ENCODE data around the gene BNIP5. TPM values are rescaled to one million over a fixed set of nuclear protein-coding genes. Genes with fewer than 3 reads are reported as not detected.

Gene BNIP5
- polyA plus RNA-seq, 3 donors = not detected

DNA sequence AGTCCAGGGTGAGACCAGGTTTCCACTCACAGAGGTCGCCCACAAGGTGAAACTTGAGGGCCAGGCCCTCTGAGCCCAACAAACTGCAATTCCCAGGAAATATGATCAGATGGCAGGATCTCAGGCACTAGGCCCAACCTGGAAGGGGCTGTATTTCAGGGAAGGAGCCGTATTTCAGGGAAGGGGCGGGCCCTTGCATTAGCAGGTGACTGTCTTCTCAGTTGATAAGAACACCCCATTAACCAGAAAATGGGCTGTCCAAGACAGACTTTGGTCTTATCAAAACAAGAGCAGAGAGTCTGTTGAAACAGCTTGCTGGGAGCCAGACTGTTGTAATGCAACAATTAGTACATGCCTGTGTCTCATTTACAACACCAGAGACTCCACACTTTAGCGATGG, 10.9 kb upstream of the BNIP5 start:
- Histone ChIP-seq H3K9me3 (replicated peaks in 1 of 2; ENCODE audit: control insufficient read depth in 1 of 2, insufficient read depth in 1 of 2, low read length in 2 of 2) (no peaks in the 10 kb centered on the region), H3K4me3 (replicated peaks in 1 of 3; ENCODE audit: low read depth in 2 of 3, low read length in 3 of 3) (no peak overlapping the region), H4K20me1 (ENCODE audit: insufficient read depth, low read length) (no peaks in the 10 kb centered on the region), H2AFZ (ENCODE audit: insufficient read depth, low read depth, low read length, poor library complexity, severe bottlenecking) (no peak overlapping the region), H3K79me2 (ENCODE audit: insufficient read depth, low read length) (no peaks in the 10 kb centered on the region), H3K4me1 (ENCODE audit: control insufficient read depth in 1 of 2, insufficient read depth in 2 of 2, low read length in 2 of 2) (no peaks in the 10 kb centered on the region), H3K27me3 (ENCODE audit: control insufficient read depth in 2 of 2, insufficient read depth in 2 of 2, low read length in 2 of 2) (no peaks in the 10 kb centered on the region), H3K36me3 (replicated peaks in 1 of 2; ENCODE audit: control insufficient read depth in 1 of 2, insufficient read depth in 2 of 2, low read length in 2 of 2) (no peaks in the 10 kb centered on the region), H3K9ac (ENCODE audit: insufficient read depth, low read length, poor library complexity, severe bottlenecking) (no peak overlapping the region), H3K27ac (ENCODE audit: low read depth in 1 of 2, low read length in 2 of 2) (no peak overlapping the region), H3K4me2 (replicated peaks; ENCODE audit: extremely low read depth, low read length, poor library complexity, severe bottlenecking) (no peak overlapping the region)
- intact Hi-C loops (cut with micrococcal nuclease) = no loop called here
- H3K4me3 Mint-ChIP-seq = no peak overlapping the region
- H3K36me3 Mint-ChIP-seq = no peaks in the 10 kb centered on the region
- peaks cover 2 to 5% (median 4%) of the 10 kb centered on the region in 3 donors for H3K27me3 Mint-ChIP-seq (ENCODE audit: low read depth in 3 of 3)
- TF ChIP-seq, protein P1, sequence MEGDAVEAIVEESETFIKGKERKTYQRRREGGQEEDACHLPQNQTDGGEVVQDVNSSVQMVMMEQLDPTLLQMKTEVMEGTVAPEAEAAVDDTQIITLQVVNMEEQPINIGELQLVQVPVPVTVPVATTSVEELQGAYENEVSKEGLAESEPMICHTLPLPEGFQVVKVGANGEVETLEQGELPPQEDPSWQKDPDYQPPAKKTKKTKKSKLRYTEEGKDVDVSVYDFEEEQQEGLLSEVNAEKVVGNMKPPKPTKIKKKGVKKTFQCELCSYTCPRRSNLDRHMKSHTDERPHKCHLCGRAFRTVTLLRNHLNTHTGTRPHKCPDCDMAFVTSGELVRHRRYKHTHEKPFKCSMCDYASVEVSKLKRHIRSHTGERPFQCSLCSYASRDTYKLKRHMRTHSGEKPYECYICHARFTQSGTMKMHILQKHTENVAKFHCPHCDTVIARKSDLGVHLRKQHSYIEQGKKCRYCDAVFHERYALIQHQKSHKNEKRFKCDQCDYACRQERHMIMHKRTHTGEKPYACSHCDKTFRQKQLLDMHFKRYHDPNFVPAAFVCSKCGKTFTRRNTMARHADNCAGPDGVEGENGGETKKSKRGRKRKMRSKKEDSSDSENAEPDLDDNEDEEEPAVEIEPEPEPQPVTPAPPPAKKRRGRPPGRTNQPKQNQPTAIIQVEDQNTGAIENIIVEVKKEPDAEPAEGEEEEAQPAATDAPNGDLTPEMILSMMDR (IDR thresholded peaks at IDR 0.05) = no peak
- no peak for DNase-seq
- no peak overlapping the region for H3K27ac Mint-ChIP-seq
- H3K4me1 Mint-ChIP-seq = peaks cover 8% of the 10 kb centered on the region
- H3K9me3 Mint-ChIP-seq = peaks cover 0 to 4% (median 0%) of the 10 kb centered on the region in 7 donors
- WGBS (ENCODE audit: insufficient coverage) = 100% methylated on average over 2 of the region's 4 CpGs

GRCh38 chr6:36346486-36347273, 10.0 kb upstream of the BNIP5 start:
- Mint-ChIP-seq H3K36me3 (no peaks in the 10 kb centered on the region), H3K4me3 (no peak overlapping the region), H3K9me3 (no peaks in the 10 kb centered on the region), H3K27me3 (ENCODE audit: low read depth in 3 of 3) (peaks cover 2 to 5% (median 4%) of the 10 kb centered on the region in 3 donors), H3K27ac (peak overlapping the region in 1 of 7 donors; percentile 50), H3K4me1 (peaks cover 8% of the 10 kb centered on the region)
- Histone ChIP-seq H3K4me3 (replicated peaks in 1 of 3; ENCODE audit: low read depth in 2 of 3, low read length in 3 of 3) (no peak overlapping the region), H3K4me2 (replicated peaks; ENCODE audit: extremely low read depth, low read length, poor library complexity, severe bottlenecking) (no peak overlapping the region), H3K79me2 (ENCODE audit: insufficient read depth, low read length) (no peaks in the 10 kb centered on the region), H2AFZ (ENCODE audit: insufficient read depth, low read depth, low read length, poor library complexity, severe bottlenecking) (no peak overlapping the region), H3K36me3 (replicated peaks in 1 of 2; ENCODE audit: control insufficient read depth in 1 of 2, insufficient read depth in 2 of 2, low read length in 2 of 2) (no peaks in the 10 kb centered on the region), H3K4me1 (ENCODE audit: control insufficient read depth in 1 of 2, insufficient read depth in 2 of 2, low read length in 2 of 2) (no peaks in the 10 kb centered on the region), H3K27ac (ENCODE audit: low read depth in 1 of 2, low read length in 2 of 2) (no peak overlapping the region), H4K20me1 (ENCODE audit: insufficient read depth, low read length) (no peaks in the 10 kb centered on the region), H3K9me3 (replicated peaks in 1 of 2; ENCODE audit: control insufficient read depth in 1 of 2, insufficient read depth in 1 of 2, low read length in 2 of 2) (no peaks in the 10 kb centered on the region), H3K9ac (ENCODE audit: insufficient read depth, low read length, poor library complexity, severe bottlenecking) (no peak overlapping the region), H3K27me3 (ENCODE audit: control insufficient read depth in 2 of 2, insufficient read depth in 2 of 2, low read length in 2 of 2) (no peaks in the 10 kb centered on the region)
- TF ChIP-seq, protein P1 (IDR thresholded peaks at IDR 0.05) = no peak
- WGBS (ENCODE audit: insufficient coverage) = 97% methylated on average over 18 of the region's 20 CpGs
- intact Hi-C loops (cut with micrococcal nuclease) = no loop called here
- no peak for DNase-seq

All from CD14-positive monocyte (primary cell).